Trophoblast cell (in vitro differentiated cells and primary cell): ENCODE data around the gene PARVB.

Experiments used
- DNase-seq, 2 donors: peaks; one replicate each; pipeline ENCODE4 v3.0.0-alpha.2; 2016
- H2AFZ ChIP-seq: 2 replicates; pipeline ENCODE4 v1.6.1; 2013; ENCODE audit warnings: low read length, moderate library complexity, mild to moderate bottlenecking; ENCODE audit not compliant: insufficient read depth, poor library complexity
- H2AK5ac ChIP-seq: 2 replicates; pipeline ENCODE4 v1.6.1; 2013; ENCODE audit warnings: mild to moderate bottlenecking, low read length
- H2BK120ac ChIP-seq: 2 replicates; pipeline ENCODE4 v1.6.1; 2013; ENCODE audit warnings: low read length, mild to moderate bottlenecking, moderate library complexity; ENCODE audit not compliant: insufficient read depth, poor library complexity
- H2BK12ac ChIP-seq: 2 replicates; pipeline ENCODE4 v1.6.1; 2013; ENCODE audit warnings: mild to moderate bottlenecking, low read length, moderate library complexity
- H2BK5ac ChIP-seq: 2 replicates; pipeline ENCODE4 v1.6.1; 2013; ENCODE audit warnings: low read length, low read depth, moderate library complexity, mild to moderate bottlenecking; ENCODE audit not compliant: poor library complexity
- H3K14ac ChIP-seq: 2 replicates; pipeline ENCODE4 v1.6.1; 2013; ENCODE audit warnings: mild to moderate bottlenecking, low read length
- H3K18ac ChIP-seq: 2 replicates; pipeline ENCODE4 v1.6.1; 2013; ENCODE audit warnings: mild to moderate bottlenecking, low read length
- H3K23ac ChIP-seq: 2 replicates; pipeline ENCODE4 v1.6.1; 2013; ENCODE audit warnings: low read length
- H3K27ac ChIP-seq: 2 replicates; pipeline ENCODE4 v1.5.1; 2013; ENCODE audit warnings: low read depth, mild to moderate bottlenecking, inconsistent platforms, low read length, moderate library complexity
- H3K27me3 ChIP-seq: 2 replicates; pipeline ENCODE4 v1.6.1; 2013; ENCODE audit warnings: inconsistent platforms, mild to moderate bottlenecking, low read length, moderate library complexity; ENCODE audit not compliant: insufficient read depth
- H3K36me3 ChIP-seq, 2 experiments: 1 replicate in 1 of 2; 2 replicates in 1 of 2; pipeline ENCODE4 v1.6.1; 2013; ENCODE audit warnings: low read length in 2 of 2, mild to moderate bottlenecking in 2 of 2, moderate library complexity in 1 of 2; ENCODE audit not compliant: insufficient read depth in 2 of 2, control insufficient read depth in 1 of 2
- H3K4ac ChIP-seq: 2 replicates; pipeline ENCODE4 v1.6.1; 2013; ENCODE audit warnings: low read depth, mild to moderate bottlenecking, low read length, moderate library complexity
- H3K4me1 ChIP-seq, 2 experiments: 1 replicate in 1 of 2; 2 replicates in 1 of 2; pipeline ENCODE4 v1.6.1; 2013; ENCODE audit warnings: low read length in 2 of 2, mild to moderate bottlenecking in 2 of 2, moderate library complexity in 1 of 2; ENCODE audit not compliant: insufficient read depth in 2 of 2, control insufficient read depth in 1 of 2
- H3K4me2 ChIP-seq: 2 replicates; pipeline ENCODE4 v1.6.1; 2013; ENCODE audit warnings: inconsistent platforms, mild to moderate bottlenecking, low read length, moderate library complexity
- H3K4me3 ChIP-seq: 2 replicates; pipeline ENCODE4 v1.5.1; 2013; ENCODE audit warnings: mild to moderate bottlenecking, low read depth, low read length, inconsistent platforms
- H3K79me1 ChIP-seq: one replicate; pipeline ENCODE4 v1.6.1; 2013; ENCODE audit warnings: low read length
- H3K79me2 ChIP-seq: 2 replicates; pipeline ENCODE4 v1.6.1; 2013; ENCODE audit warnings: low read length, mild to moderate bottlenecking; ENCODE audit not compliant: control insufficient read depth, insufficient read depth, poor library complexity
- H3K9ac ChIP-seq: 2 replicates; pipeline ENCODE4 v1.6.1; 2013; ENCODE audit warnings: mild to moderate bottlenecking, low read length
- H3K9me3 ChIP-seq: 2 replicates; pipeline ENCODE4 v1.6.1; 2013; ENCODE audit warnings: low read depth, mild to moderate bottlenecking, control low read depth, inconsistent platforms, low read length; ENCODE audit not compliant: insufficient read depth
- H4K12ac ChIP-seq: 2 replicates; pipeline ENCODE4 v1.6.1; 2013; ENCODE audit warnings: low read depth, mild to moderate bottlenecking, low read length, moderate library complexity
- H4K8ac ChIP-seq: 2 replicates; pipeline ENCODE4 v1.6.1; 2013; ENCODE audit warnings: low read depth, mild to moderate bottlenecking, low read length, moderate library complexity
- H4K91ac ChIP-seq: one replicate; pipeline ENCODE4 v1.6.1; 2013; ENCODE audit warnings: low read depth, mild to moderate bottlenecking, low read length, moderate library complexity
- WGBS: extraction: QIAGEN DNeasy Blood & Tissue Kit; methylation state at CpG from one replicate; pipeline ENCODE4 v1.1.7; 2013; ENCODE audit warnings: missing lambda C conversion rate; ENCODE audit not compliant: insufficient read length, insufficient coverage; ENCODE audit errors: extremely low coverage; 5-methylcytosine and 5-hydroxymethylcytosine counted together

PARVB gene

GRCh38 chr22:44111562-44112155, 87.6 kb downstream of the PARVB start:
- Histone ChIP-seq H3K79me2 (no peaks in the 10 kb centered on the region), H3K79me1 (no peaks in the 10 kb centered on the region), H3K9me3 (no peaks in the 10 kb centered on the region), H3K27ac (no peak overlapping the region), H3K23ac (no peak overlapping the region), H4K8ac (no peak overlapping the region), H3K4me1 (no peaks in the 10 kb centered on the region), H4K12ac (no peak overlapping the region), H4K91ac (no peak overlapping the region), H2AK5ac (no peak overlapping the region), H2BK5ac (no peak overlapping the region), H3K27me3 (no peaks in the 10 kb centered on the region), H3K36me3 (no peaks in the 10 kb centered on the region), H3K14ac (no peak overlapping the region), H3K4me3 (no peak overlapping the region), H2BK12ac (no peak overlapping the region), H3K9ac (no peak overlapping the region), H3K18ac (no peak overlapping the region), H2AFZ (no peak overlapping the region), H3K4ac (no peak overlapping the region), H3K4me2 (no peak overlapping the region), H2BK120ac (no peak overlapping the region)
- WGBS = no CpG with 5 or more reads among the region's 9 CpGs
- DNase-seq = peak; percentile 65 to 86

DNA sequence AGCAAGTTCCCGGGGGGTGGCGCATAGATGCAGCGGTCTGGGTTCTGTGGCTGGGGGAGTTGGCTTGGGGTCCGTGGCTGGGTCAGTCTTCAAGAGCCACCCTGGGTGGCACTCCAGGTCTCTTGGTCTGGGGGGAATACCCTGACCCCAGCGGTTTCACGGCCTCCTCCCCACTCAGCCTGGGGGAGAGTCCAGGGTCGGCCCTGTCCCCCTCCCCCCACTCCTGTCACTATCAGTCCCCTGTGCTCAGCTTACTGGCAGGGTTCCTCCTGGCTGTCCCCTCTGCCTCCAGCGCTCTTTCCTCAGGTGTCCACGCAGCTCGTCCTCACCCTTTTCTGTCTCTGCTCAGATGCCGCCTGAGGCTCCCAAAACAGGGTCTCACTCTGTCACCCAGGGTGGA, 88.1 kb downstream of the PARVB start:
- no peaks in the 10 kb centered on the region for H3K79me1 ChIP-seq
- no peak overlapping the region for H3K23ac ChIP-seq
- H3K18ac ChIP-seq = no peak overlapping the region
- no peak overlapping the region for H2BK120ac ChIP-seq
- no peak for DNase-seq
- no peaks in the 10 kb centered on the region for H3K27me3 ChIP-seq
- no peak overlapping the region for H2BK5ac ChIP-seq
- no peaks in the 10 kb centered on the region for H3K36me3 ChIP-seq
- no CpG with 5 or more reads among the region's 11 CpGs for WGBS
- H2BK12ac ChIP-seq = no peak overlapping the region
- H4K8ac ChIP-seq = no peak overlapping the region
- H4K91ac ChIP-seq = no peak overlapping the region
- no peaks in the 10 kb centered on the region for H3K9me3 ChIP-seq
- H3K14ac ChIP-seq = no peak overlapping the region
- no peaks in the 10 kb centered on the region for H3K4me1 ChIP-seq
- H2AK5ac ChIP-seq = no peak overlapping the region
- H3K4me2 ChIP-seq = no peak overlapping the region
- no peak overlapping the region for H3K27ac ChIP-seq
- H3K4me3 ChIP-seq = no peak overlapping the region
- H3K79me2 ChIP-seq = no peaks in the 10 kb centered on the region
- no peak overlapping the region for H3K4ac ChIP-seq
- no peak overlapping the region for H2AFZ ChIP-seq
- no peak overlapping the region for H3K9ac ChIP-seq
- no peak overlapping the region for H4K12ac ChIP-seq

DNA sequence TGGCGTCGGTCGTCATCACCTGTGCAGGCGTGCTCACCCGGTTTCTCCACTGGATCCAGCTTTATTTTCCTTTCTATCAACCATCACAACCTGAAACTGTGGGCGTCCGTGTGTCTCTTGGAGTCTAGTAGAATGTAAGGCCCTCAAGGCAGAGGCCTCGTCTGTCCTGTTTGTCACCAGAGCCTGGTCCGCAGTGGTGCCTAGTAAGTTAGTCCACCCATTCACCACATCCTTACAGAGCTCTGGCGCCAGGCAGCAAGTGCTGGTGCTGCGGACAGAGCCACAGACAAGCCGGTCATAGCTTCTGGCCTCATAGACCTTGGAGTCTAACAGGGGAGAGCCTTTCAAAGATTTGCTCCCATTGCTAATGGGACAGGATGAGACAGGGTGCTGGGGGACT, 92.2 kb downstream of the PARVB start:
- Histone ChIP-seq H3K27me3 (no peaks in the 10 kb centered on the region), H2AFZ (no peak overlapping the region), H3K36me3 (no peaks in the 10 kb centered on the region), H4K8ac (no peak overlapping the region), H2AK5ac (no peak overlapping the region), H3K23ac (no peak overlapping the region), H3K9me3 (peaks cover 2% of the 10 kb centered on the region), H3K79me1 (no peaks in the 10 kb centered on the region), H3K27ac (no peak overlapping the region), H3K4ac (no peak overlapping the region), H3K79me2 (no peaks in the 10 kb centered on the region), H2BK12ac (no peak overlapping the region), H4K12ac (no peak overlapping the region), H4K91ac (no peak overlapping the region), H2BK120ac (no peak overlapping the region), H3K4me3 (no peak overlapping the region), H3K18ac (no peak overlapping the region), H2BK5ac (no peak overlapping the region), H3K14ac (no peak overlapping the region), H3K9ac (no peak overlapping the region), H3K4me1 (no peaks in the 10 kb centered on the region), H3K4me2 (no peak overlapping the region)
- no peak for DNase-seq
- WGBS = no CpG with 5 or more reads among the region's 12 CpGs

DNA sequence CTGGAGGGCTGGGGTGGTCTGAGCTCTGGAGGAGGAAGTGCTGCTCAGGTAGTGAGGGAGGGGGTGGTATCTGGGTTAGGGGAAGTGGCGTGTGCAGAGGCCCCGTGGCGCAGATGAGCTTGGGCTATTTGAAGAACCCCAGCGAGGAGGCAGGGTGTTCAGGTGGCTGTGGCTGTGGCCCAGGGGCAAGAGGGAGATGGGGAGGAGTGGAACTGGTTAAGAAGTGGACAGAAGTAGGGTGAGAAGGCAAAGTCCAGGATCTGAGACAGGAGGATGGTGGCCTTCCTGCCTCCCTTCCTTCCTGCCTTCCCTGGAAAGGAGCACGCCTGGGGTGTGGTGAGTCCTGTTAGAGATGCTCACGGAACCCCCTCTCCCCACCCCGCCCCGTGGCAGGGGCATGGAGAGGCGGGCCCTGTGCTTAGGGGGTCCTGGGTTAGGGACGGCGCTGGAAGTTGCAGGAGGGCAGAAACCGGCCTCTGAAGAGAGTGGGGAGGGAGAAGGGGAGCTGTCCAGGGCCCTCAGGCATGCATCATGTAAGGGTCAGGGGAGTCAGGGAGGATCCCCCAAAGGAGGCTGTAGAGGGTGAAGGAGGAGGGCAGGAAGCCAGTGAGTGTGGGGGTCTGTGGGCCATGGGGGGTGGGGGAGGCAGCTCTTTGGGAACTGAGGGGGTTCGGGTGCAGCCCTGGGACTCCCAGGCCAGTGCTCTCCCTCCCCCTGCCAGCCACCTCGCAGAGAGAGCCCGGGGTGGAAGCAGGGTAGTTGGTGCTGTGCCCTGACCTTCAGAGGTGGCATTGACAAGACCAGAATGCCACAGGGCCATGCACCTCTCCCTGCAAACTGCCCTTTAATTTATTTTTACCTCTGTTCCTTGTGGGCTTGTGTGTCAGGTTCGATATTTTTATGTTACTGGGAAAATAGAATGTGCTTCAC, 92.9 kb downstream of the PARVB start:
- Histone ChIP-seq H2BK12ac (no peak overlapping the region), H3K4me1 (no peaks in the 10 kb centered on the region), H3K27ac (no peak overlapping the region), H4K8ac (no peak overlapping the region), H3K27me3 (no peaks in the 10 kb centered on the region), H2AK5ac (no peak overlapping the region), H3K79me2 (no peaks in the 10 kb centered on the region), H2AFZ (no peak overlapping the region), H4K12ac (no peak overlapping the region), H3K9ac (no peak overlapping the region), H4K91ac (no peak overlapping the region), H3K4ac (no peak overlapping the region), H3K9me3 (peaks cover 2% of the 10 kb centered on the region), H3K18ac (no peak overlapping the region), H3K14ac (no peak overlapping the region), H3K36me3 (no peaks in the 10 kb centered on the region), H2BK120ac (no peak overlapping the region), H2BK5ac (no peak overlapping the region), H3K4me2 (no peak overlapping the region), H3K23ac (no peak overlapping the region), H3K4me3 (no peak overlapping the region), H3K79me1 (no peaks in the 10 kb centered on the region)
- no CpG with 5 or more reads among the region's 16 CpGs for WGBS
- no peak for DNase-seq
